H1 (cell line): ENCODE results near the gene CENPP. TPM values are rescaled to one million over a fixed set of nuclear protein-coding genes. Genes with fewer than 3 reads are reported as not detected.

ENCODE experiments used
- CTCF ChIA-PET: fragments of 300-600 bp; sonication (Branson Sonifier 250); formaldehyde crosslinking; loops from one replicate; lab custom pipeline; 2021; ENCODE audit not compliant: partially characterized antibody; lab: Charles Lee
- POLR2A ChIA-PET: fragments of 300-600 bp; sonication (Branson Sonifier 250); formaldehyde crosslinking; loops from one replicate; lab custom pipeline; 2021; ENCODE audit warnings: inconsistent platforms; ENCODE audit not compliant: partially characterized antibody; lab: Charles Lee
- DNase-seq, 2 experiments: peaks; one replicate each; pipeline versions ENCODE4 v3.0.0 to v3.0.0-alpha.2; 2010 to 2022; ENCODE audit warnings: low spot score in 2 of 2, low read depth in 1 of 2, mixed read lengths in 1 of 2
- FAIRE-seq: peaks from 2 replicates; lab custom pipeline; 2011; peaks lifted over from hg19 to GRCh38; lab: Jason Lieb, UNC
- H2AFZ ChIP-seq: 2 replicates; pipeline ENCODE4 v1.8.1; 2012; ENCODE audit warnings: low read length, inconsistent platforms
- H2AK5ac ChIP-seq: 2 replicates; pipeline ENCODE4 v1.6.1; 2013; ENCODE audit warnings: low read depth, low read length
- H2BK120ac ChIP-seq: replicated peaks from 2 replicates; pipeline ENCODE3; 2013; ENCODE audit warnings: low read depth, low read length, inconsistent platforms
- H2BK12ac ChIP-seq: 2 replicates; pipeline ENCODE4 v1.6.1; 2013; ENCODE audit warnings: low read depth, low read length
- H2BK15ac ChIP-seq: 2 replicates; pipeline ENCODE4 v1.6.1; 2013; ENCODE audit warnings: low read length
- H2BK20ac ChIP-seq: 2 replicates; pipeline ENCODE4 v1.6.1; 2013; ENCODE audit warnings: low read length
- H2BK5ac ChIP-seq: 2 replicates; pipeline ENCODE4 v1.6.1; 2013; ENCODE audit warnings: low read depth, low read length
- H3K14ac ChIP-seq: 2 replicates; pipeline ENCODE4 v1.6.1; 2013; ENCODE audit warnings: inconsistent platforms; ENCODE audit not compliant: insufficient read length
- H3K18ac ChIP-seq: 2 replicates; pipeline ENCODE4 v1.6.1; 2013; ENCODE audit warnings: low read length; ENCODE audit errors: extremely low read depth
- H3K23ac ChIP-seq: 2 replicates; pipeline ENCODE4 v1.6.1; 2013; ENCODE audit warnings: inconsistent platforms; ENCODE audit not compliant: insufficient read length
- H3K23me2 ChIP-seq: 2 replicates; pipeline ENCODE4 v1.6.1; 2013; ENCODE audit warnings: low read depth, low read length
- H3K27ac ChIP-seq: 2 replicates; pipeline ENCODE4 v1.6.1; 2011; ENCODE audit warnings: low read depth, low read length, inconsistent platforms
- H3K27me3 ChIP-seq, 4 experiments: replicated peaks in 1 of 4; 1 replicate in 1 of 4; 2 replicates in 3 of 4; pipeline versions ENCODE4 v1.6.1 to v1.8.1; 2011 to 2013; ENCODE audit warnings: low read length in 3 of 4, mild to moderate bottlenecking in 3 of 4, inconsistent platforms in 2 of 4, mixed read lengths in 2 of 4, moderate library complexity in 1 of 4; ENCODE audit not compliant: control insufficient read depth in 3 of 4, insufficient read depth in 3 of 4; ENCODE audit errors: extremely low read depth in 1 of 4
- H3K36me3 ChIP-seq, 4 experiments: 2 replicates each; pipeline versions ENCODE4 v1.6.1 to v1.8.1; 2011 to 2013; ENCODE audit warnings: mild to moderate bottlenecking in 4 of 4, low read length in 3 of 4, moderate library complexity in 2 of 4, control low read depth in 1 of 4, inconsistent platforms in 1 of 4; ENCODE audit not compliant: insufficient read depth in 4 of 4, control insufficient read depth in 2 of 4
- H3K4ac ChIP-seq: replicated peaks from 2 replicates; pipeline ENCODE3; 2013; ENCODE audit warnings: low read length, low read depth, mixed read lengths, inconsistent platforms; ENCODE audit not compliant: insufficient read length
- H3K4me1 ChIP-seq, 4 experiments: replicated peaks in 1 of 4; 1 replicate in 1 of 4; 2 replicates in 3 of 4; pipeline versions ENCODE4 v1.6.1 to v1.8.1; 2011 to 2013; ENCODE audit warnings: low read length in 3 of 4, inconsistent platforms in 2 of 4, mixed read lengths in 1 of 4; ENCODE audit not compliant: insufficient read depth in 4 of 4, control insufficient read depth in 3 of 4
- H3K4me2 ChIP-seq, 2 experiments: 2 replicates each; pipeline versions ENCODE4 v1.6.1 to v1.8.1; 2011 to 2013; ENCODE audit warnings: low read depth in 2 of 2, low read length in 2 of 2, control low read depth in 1 of 2, inconsistent platforms in 1 of 2, mild to moderate bottlenecking in 1 of 2; ENCODE audit not compliant: insufficient read depth in 1 of 2
- H3K4me3 ChIP-seq, 4 experiments: fragments of 200-600, 300-600 bp in 1 of 4; sonication (generic), shearing (Covaris generic), sonication (Bioruptor Twin) in 1 of 4; 2 replicates each; pipeline versions ENCODE4 v1.5.1 to v1.8.1; 2011 to 2016; ENCODE audit warnings: low read length in 4 of 4, low read depth in 3 of 4, control low read depth in 2 of 4, inconsistent platforms in 2 of 4, mild to moderate bottlenecking in 2 of 4, mixed read lengths in 1 of 4, moderate library complexity in 1 of 4; ENCODE audit not compliant: insufficient read depth in 2 of 4; ENCODE audit errors: extremely low read depth in 1 of 4
- H3K56ac ChIP-seq: replicated peaks from 2 replicates; pipeline ENCODE3; 2013; ENCODE audit warnings: low read depth, mild to moderate bottlenecking, mixed read lengths, low read length, inconsistent platforms; ENCODE audit not compliant: insufficient read length
- H3K79me1 ChIP-seq: 2 replicates; pipeline ENCODE4 v1.6.1; 2013; ENCODE audit warnings: low read depth, low read length, control low read depth
- H3K79me2 ChIP-seq, 2 experiments: 2 replicates each; pipeline versions ENCODE4 v1.6.1 to v1.8.1; 2012 to 2013; ENCODE audit warnings: low read length in 2 of 2, mild to moderate bottlenecking in 2 of 2, inconsistent platforms in 1 of 2; ENCODE audit not compliant: insufficient read depth in 2 of 2, control insufficient read depth in 1 of 2
- H3K9ac ChIP-seq, 4 experiments: replicated peaks in 1 of 4; 1 replicate in 1 of 4; 2 replicates in 3 of 4; pipeline versions ENCODE4 v1.6.1 to v1.8.1; 2011 to 2013; ENCODE audit warnings: low read depth in 3 of 4, low read length in 3 of 4, control low read depth in 2 of 4, mild to moderate bottlenecking in 2 of 4, moderate library complexity in 2 of 4, inconsistent platforms in 1 of 4; ENCODE audit errors: extremely low read depth in 1 of 4
- H3K9me3 ChIP-seq, 2 experiments: 2 replicates each; pipeline versions ENCODE4 v1.6.1 to v1.8.1; 2012 to 2013; ENCODE audit warnings: mild to moderate bottlenecking in 2 of 2, moderate library complexity in 2 of 2, control low read depth in 1 of 2, inconsistent platforms in 1 of 2, low read depth in 1 of 2, low read length in 1 of 2, mixed read lengths in 1 of 2; ENCODE audit not compliant: insufficient read depth in 2 of 2
- H4K20me1 ChIP-seq, 2 experiments: replicated peaks in 1 of 2; 2 replicates each; pipeline versions ENCODE3 to v1.8.1; 2011 to 2013; ENCODE audit warnings: inconsistent platforms in 2 of 2, low read length in 2 of 2, mild to moderate bottlenecking in 1 of 2; ENCODE audit not compliant: insufficient read depth in 2 of 2, control insufficient read depth in 1 of 2
- H4K5ac ChIP-seq: 2 replicates; pipeline ENCODE4 v1.6.1; 2013; ENCODE audit warnings: low read length, low read depth, mixed read lengths, inconsistent platforms; ENCODE audit not compliant: insufficient read length
- H4K8ac ChIP-seq: 2 replicates; pipeline ENCODE4 v1.8.0; 2013; ENCODE audit warnings: mild to moderate bottlenecking, moderate library complexity, low read length, inconsistent platforms; ENCODE audit not compliant: insufficient read depth; ENCODE audit errors: extremely low read depth
- H4K91ac ChIP-seq: replicated peaks from 2 replicates; pipeline ENCODE3; 2013; ENCODE audit warnings: low read length, mixed read lengths, inconsistent platforms; ENCODE audit not compliant: insufficient read length
- CHD1 ChIP-seq: IDR thresholded peaks from 2 replicates; pipeline ENCODE4 v1.6.1; 2012; ENCODE audit warnings: low read depth, low read length, improper control_type of control experiment
- EZH2 ChIP-seq: fragments of 200-600 bp; sonication (generic); IDR thresholded peaks from 2 replicates; pipeline ENCODE4 v1.7.1; 2012; ENCODE audit warnings: low read depth, mild to moderate bottlenecking, moderate library complexity, low read length, inconsistent platforms; ENCODE audit not compliant: severe bottlenecking
- GTF2F1 ChIP-seq: IDR thresholded peaks from 2 replicates; pipeline ENCODE4 v1.6.1; 2012; ENCODE audit warnings: low read depth, low read length, improper control_type of control experiment, borderline replicate concordance
- JUND ChIP-seq: IDR thresholded peaks from 2 replicates; pipeline ENCODE4 v1.6.1; 2011; ENCODE audit warnings: mild to moderate bottlenecking, improper control_type of control experiment, low read length
- WGBS, 2 experiments: shearing (Covaris generic) in 1 of 2; methylation state at CpG; one replicate each; pipeline versions ENCODE4 v1.1.6 to v1.1.7; 2013 to 2015; ENCODE audit warnings: low lambda C conversion rate in 2 of 2, mixed read lengths in 2 of 2, inconsistent platforms in 1 of 2, low coverage in 1 of 2, missing lambda C conversion rate in 1 of 2; ENCODE audit not compliant: insufficient replicate concordance in 2 of 2, insufficient coverage in 1 of 2, insufficient read length in 1 of 2; ENCODE audit errors: extremely low coverage in 1 of 2, missing lambda C conversion rate in 1 of 2; 5-methylcytosine and 5-hydroxymethylcytosine counted together
- polyA plus RNA-seq, 7 experiments: library from polyadenylated mRNA; depleted of rRNA in 3 of 7; stranded (reverse) in 5 of 7; unstranded in 2 of 7; fragments of >200 nt in 5 of 7; fragments of 200-250 nt in 2 of 7; gene quantifications; 1 replicate in 5 of 7; 2 replicates in 1 of 7; 4 replicates in 1 of 7; pipeline versions ENCODE4 v1.2.1 to v1.2.3, GENCODE V29; 2011 to 2013; ENCODE audit warnings: missing spikeins in 2 of 7, mixed read lengths in 2 of 7
- total RNA-seq: library from RNA; stranded (reverse); fragmentation: NEBNext Ultra II Directional; extraction: Animal tissue kit (Norgen Biotek cat#: 25700); gene quantifications from 2 replicates; pipeline ENCODE4 v1.2.1, GENCODE V29; 2021

CENPP gene
- total and polyA plus RNA-seq, 2 of the 8 experiments (the other 6 are each of a cell fraction or from before 2014, with no cell fraction given): 2.7 to 10.8 TPM

GRCh38 chr9:92385001-92385400, 59.2 kb downstream of the CENPP start:
- no peak overlapping the region for H2BK12ac ChIP-seq
- H2BK5ac ChIP-seq: no peak overlapping the region
- H4K8ac ChIP-seq: no peak overlapping the region
- no peaks in the 10 kb centered on the region for H3K36me3 ChIP-seq
- H3K23me2 ChIP-seq: no peaks in the 10 kb centered on the region
- 95% methylated on average over 3 of the region's 3 CpGs; no CpG with 5 or more reads in 1 of the 2 experiments for WGBS, 2 experiments
- H4K5ac ChIP-seq: no peak overlapping the region
- no peaks in the 10 kb centered on the region for H3K79me2 ChIP-seq
- no peak overlapping the region for H3K27ac ChIP-seq
- H2BK15ac ChIP-seq: no peak overlapping the region
- no peaks in the 10 kb centered on the region for H3K9me3 ChIP-seq
- H3K4me2 ChIP-seq: no peak overlapping the region
- H3K4me3 ChIP-seq: no peak overlapping the region
- no peak overlapping the region for H3K18ac ChIP-seq
- H2BK20ac ChIP-seq: no peak overlapping the region
- H3K56ac ChIP-seq: no peak overlapping the region
- H3K79me1 ChIP-seq: no peaks in the 10 kb centered on the region
- TF ChIP-seq JUND (no peak), GTF2F1 (no peak), EZH2 (no peak), CHD1 (no peak)
- TF ChIP-seq, all 59 proteins: peak for 0
- Histone ChIP-seq H3K14ac (no peak overlapping the region), H3K4ac (no peak overlapping the region), H3K27me3 (no peaks in the 10 kb centered on the region), H4K91ac (no peak overlapping the region), H2AK5ac (no peak overlapping the region), H4K20me1 (no peaks in the 10 kb centered on the region), H2BK120ac (no peak overlapping the region), H3K23ac (no peak overlapping the region), H3K4me1 (no peaks in the 10 kb centered on the region), H2AFZ (no peak overlapping the region), H3K9ac (no peak overlapping the region)
- FAIRE-seq (no peak), DNase-seq (no peak)
- ChIA-PET CTCF (no interaction called here), POLR2A (no interaction called here)
